HG03457 (cell line): Measurements from ENCODE around the gene CRYGA.
"Not testable (repeated sequence)": the region's sequence is repeated elsewhere in the genome, so short reads cannot be mapped to it uniquely, and the experiment has no call there.

Source experiments
- ATAC-seq: cut with Tn5 transposase; IDR thresholded peaks from one replicate; pipeline ENCODE4 v1.9.1; 2021; ENCODE audit warnings: moderate number of reproducible peaks; ENCODE audit not compliant: unreplicated experiment

The CRYGA gene

DNA sequence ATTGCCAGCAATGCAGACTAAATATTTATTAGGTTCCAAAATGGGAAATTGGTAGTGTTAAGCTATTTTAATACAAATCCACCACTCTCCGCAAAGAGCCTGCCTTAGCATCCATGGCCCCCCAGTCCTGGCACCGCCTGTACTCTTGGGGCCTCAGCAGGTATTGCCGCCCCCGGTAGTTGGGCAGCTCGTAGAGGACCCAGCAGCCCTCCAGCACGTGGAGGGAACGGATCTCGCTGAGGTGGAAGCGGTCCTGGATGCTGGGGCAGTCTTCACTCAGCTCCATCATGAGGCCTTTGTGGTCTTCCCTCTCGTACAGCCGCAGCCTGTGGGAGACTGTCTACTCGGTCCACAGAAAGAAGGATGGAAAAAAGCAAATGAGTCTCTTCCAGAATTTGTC lies 35.3 kb downstream of the CRYGA start:
- ATAC-seq: no peak

GRCh38 chr2:208127090-208127489 lies 36.3 kb downstream of the CRYGA start:
- ATAC-seq: no peak

DNA sequence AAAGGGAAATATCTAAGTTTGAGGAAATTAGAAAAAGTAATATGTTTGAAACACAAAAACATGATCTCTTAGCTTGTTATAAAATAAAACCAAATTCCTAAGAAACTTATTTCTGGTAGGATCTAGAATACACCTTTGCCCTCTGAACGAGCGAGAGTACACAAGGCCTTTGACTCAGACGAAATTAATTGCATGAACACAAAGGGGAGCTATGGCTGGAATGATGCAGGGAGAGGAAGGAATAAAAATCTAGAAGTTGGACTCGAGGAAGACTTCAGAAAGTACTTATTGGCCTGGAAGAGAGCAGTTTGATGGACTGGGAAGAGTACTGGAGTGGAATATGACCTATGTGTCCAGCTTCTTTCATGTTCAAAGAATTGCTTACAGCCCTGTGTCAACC lies 38.1 kb downstream of the CRYGA start:
- ATAC-seq: no peak

DNA sequence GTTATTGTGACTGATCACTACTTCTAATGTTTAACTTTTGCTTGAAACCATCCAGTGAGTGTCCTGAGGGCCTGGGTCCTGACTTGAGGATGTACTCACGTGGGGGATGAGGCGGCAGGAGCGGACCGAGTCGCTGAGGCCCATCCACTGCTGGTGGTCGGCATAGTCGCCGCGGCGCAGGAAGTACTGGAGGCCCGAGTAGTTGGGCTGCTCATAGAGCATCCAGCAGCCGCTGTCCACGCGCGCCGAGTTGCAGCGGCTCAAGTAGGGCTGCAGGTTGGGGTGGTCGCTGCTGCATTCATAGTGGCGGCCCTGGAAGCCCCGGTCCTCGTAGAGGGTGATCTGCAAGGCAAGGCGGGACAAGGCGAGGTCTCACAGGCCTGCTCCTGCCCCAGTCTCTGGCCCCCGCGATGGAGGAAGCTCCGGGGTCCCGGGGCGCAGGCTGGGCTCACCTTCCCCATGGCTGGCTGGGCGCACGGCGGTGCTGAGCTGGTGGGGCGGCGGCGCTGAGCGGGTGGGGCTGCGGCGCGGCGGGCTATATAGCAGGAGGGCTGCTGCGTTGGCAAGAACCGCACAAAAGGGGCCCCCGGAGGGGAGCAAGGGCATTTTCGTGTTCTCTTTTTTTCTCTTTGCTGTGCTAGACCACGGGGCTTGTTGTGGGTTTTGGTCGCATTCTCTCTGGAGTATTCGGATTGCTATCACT lies 39.2 kb downstream of the CRYGA start, which contains the start of gene CRYGD:
CRYGD (minus strand) TSS at position 512 of the 703 bp plus-strand sequence; CDS start at position 461, 51 bp downstream.
- not testable (repeated sequence) for ATAC-seq

GRCh38 chr2:208122248-208122647 lies 41.1 kb downstream of the CRYGA start:
- ATAC-seq: no peak

- no peak for ATAC-seq
These were observed 44.5 kb downstream of the CRYGA start for GRCh38 chr2:208118918-208119317.

DNA sequence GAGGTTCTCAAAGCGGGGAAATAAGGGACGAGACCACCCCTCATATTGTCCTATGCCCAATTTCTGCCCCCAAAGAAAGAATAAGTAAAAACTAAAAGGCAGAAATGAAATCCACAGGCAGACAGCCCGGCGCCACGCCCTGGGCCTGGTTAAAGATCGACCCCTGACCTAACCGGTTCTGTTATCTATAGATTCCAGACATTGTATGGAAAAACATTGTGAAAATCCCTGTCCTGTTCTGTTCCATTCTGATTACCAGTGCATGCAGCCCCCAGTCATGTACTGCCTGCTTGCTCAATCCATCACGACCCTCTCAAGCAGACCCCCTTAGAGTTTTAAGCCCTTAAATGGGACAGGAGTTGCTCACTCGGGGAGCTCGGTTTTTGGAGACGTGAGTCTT lies 46.0 kb downstream of the CRYGA start:
- not testable (repeated sequence) for ATAC-seq

- no peak for ATAC-seq
These were observed 50.4 kb downstream of the CRYGA start for GRCh38 chr2:208112969-208113368.

GRCh38 chr2:208112273-208112745 lies 51.1 kb downstream of the CRYGA start:
- not testable (repeated sequence) for ATAC-seq
